ENCODE results near the gene TTC5. TPM values are rescaled to one million over a fixed set of nuclear protein-coding genes. Genes with fewer than 3 reads are reported as not detected.
"Not testable (repeated sequence)": the region's sequence is repeated elsewhere in the genome, so short reads cannot be mapped to it uniquely, and the experiment has no call there.

TTC5 gene
- total and polyA plus RNA-seq, 2 donors from 2014 or later: 12.3 to 22.3 TPM

- no peak for TF ChIP-seq CTCF (IDR thresholded peaks at IDR 0.05; ENCODE audit: borderline replicate concordance, extremely low read depth, insufficient read depth)
- Histone ChIP-seq H3K27ac (ENCODE audit: low read depth in 2 of 2, low read length in 2 of 2) (no peak overlapping the region), H3K36me3 (ENCODE audit: control insufficient read depth in 2 of 3, insufficient read depth in 3 of 3, low read length in 3 of 3) (peaks cover 0 to 4% (median 0%) of the 10 kb centered on the region in 3 donors), H3K4me1 (ENCODE audit: control insufficient read depth in 2 of 3, insufficient read depth in 2 of 3, low read depth in 1 of 3, low read length in 3 of 3) (no peaks in the 10 kb centered on the region), H3K9me3 (ENCODE audit: control insufficient read depth in 2 of 3, insufficient read depth in 1 of 3, low read length in 3 of 3) (peaks cover 0 to 4% (median 0%) of the 10 kb centered on the region in 3 donors), H3K27me3 (ENCODE audit: control insufficient read depth, insufficient read depth, low read length) (no peaks in the 10 kb centered on the region), H3K4me3 (ENCODE audit: low read length in 3 of 3) (no peak overlapping the region), H3K9ac (ENCODE audit: low read length in 3 of 3) (no peak overlapping the region)
- DNase-seq (no peak), FAIRE-seq (no peak)
- intact Hi-C loops (cut with DNase I): no loop called here
Observed at GRCh38 chr14:20277409-20277808, 28.3 kb downstream of the TTC5 start.

- Histone ChIP-seq H3K27ac (ENCODE audit: low read depth in 2 of 2, low read length in 2 of 2) (no peak overlapping the region), H3K4me3 (ENCODE audit: low read length in 3 of 3) (no peak overlapping the region), H3K9me3 (ENCODE audit: control insufficient read depth in 2 of 3, insufficient read depth in 1 of 3, low read length in 3 of 3) (peaks cover 0 to 4% (median 0%) of the 10 kb centered on the region in 3 donors), H3K36me3 (ENCODE audit: control insufficient read depth in 2 of 3, insufficient read depth in 3 of 3, low read length in 3 of 3) (peaks cover 0 to 4% (median 0%) of the 10 kb centered on the region in 3 donors), H3K27me3 (ENCODE audit: control insufficient read depth, insufficient read depth, low read length) (no peaks in the 10 kb centered on the region), H3K9ac (ENCODE audit: low read length in 3 of 3) (no peak overlapping the region), H3K4me1 (ENCODE audit: control insufficient read depth in 2 of 3, insufficient read depth in 2 of 3, low read depth in 1 of 3, low read length in 3 of 3) (no peaks in the 10 kb centered on the region)
- intact Hi-C loops (cut with DNase I): no loop called here
- no peak for TF ChIP-seq CTCF (IDR thresholded peaks at IDR 0.05; ENCODE audit: borderline replicate concordance, extremely low read depth, insufficient read depth)
- no peak for FAIRE-seq
- no peak for DNase-seq
Observed at GRCh38 chr14:20274062-20274461, 31.7 kb downstream of the TTC5 start.

- FAIRE-seq; H3K36me3 ChIP-seq (ENCODE audit: control insufficient read depth in 2 of 3, insufficient read depth in 3 of 3, low read length in 3 of 3); H3K9me3 ChIP-seq (ENCODE audit: control insufficient read depth in 2 of 3, insufficient read depth in 1 of 3, low read length in 3 of 3); H3K9ac ChIP-seq (ENCODE audit: low read length in 3 of 3); H3K27me3 ChIP-seq (ENCODE audit: control insufficient read depth, insufficient read depth, low read length); H3K27ac ChIP-seq (ENCODE audit: low read depth in 2 of 2, low read length in 2 of 2); DNase-seq; H3K4me3 ChIP-seq (ENCODE audit: low read length in 3 of 3); H3K4me1 ChIP-seq (ENCODE audit: control insufficient read depth in 2 of 3, insufficient read depth in 2 of 3, low read depth in 1 of 3, low read length in 3 of 3); intact Hi-C loops (cut with DNase I): not testable (repeated sequence)
Observed at GRCh38 chr14:20264361-20264760, 41.4 kb downstream of the TTC5 start.

- Histone ChIP-seq H3K9me3 (ENCODE audit: control insufficient read depth in 2 of 3, insufficient read depth in 1 of 3, low read length in 3 of 3) (no peaks in the 10 kb centered on the region), H3K27me3 (ENCODE audit: control insufficient read depth, insufficient read depth, low read length) (no peaks in the 10 kb centered on the region), H3K4me3 (ENCODE audit: low read length in 3 of 3) (no peak overlapping the region), H3K4me1 (ENCODE audit: control insufficient read depth in 2 of 3, insufficient read depth in 2 of 3, low read depth in 1 of 3, low read length in 3 of 3) (no peaks in the 10 kb centered on the region), H3K36me3 (ENCODE audit: control insufficient read depth in 2 of 3, insufficient read depth in 3 of 3, low read length in 3 of 3) (no peaks in the 10 kb centered on the region), H3K9ac (ENCODE audit: low read length in 3 of 3) (no peak overlapping the region), H3K27ac (ENCODE audit: low read depth in 2 of 2, low read length in 2 of 2) (no peak overlapping the region)
- no peak for TF ChIP-seq CTCF (IDR thresholded peaks at IDR 0.05; ENCODE audit: borderline replicate concordance, extremely low read depth, insufficient read depth)
- FAIRE-seq: no peak
- no peak for DNase-seq
- intact Hi-C loops (cut with DNase I): no loop called here
Observed at GRCh38 chr14:20262642-20263128, 43.1 kb downstream of the TTC5 start.

All from kidney (tissue), 14 donors.